HCT116 (cell line): ENCODE data around the gene BBS2. TPM values are rescaled to one million over a fixed set of nuclear protein-coding genes. Genes with fewer than 3 reads are reported as not detected.

Experiments used
- ATAC-seq: fragments of 200-7000 bp; cut with Tn5 transposase; 2 replicates; pipeline ENCODE4 v1.9.1; 2020; ENCODE audit warnings: mild to moderate bottlenecking, moderate library complexity
- BruUV-seq: library from RNA; stranded (reverse); fragments of 400-500 nt; replicated peaks from 2 replicates; lab custom pipeline; 2021; lab: Mats Ljungman, UMichigan
- CTCF ChIA-PET: fragments of 300-600 bp; sonication (Branson Sonifier 250); formaldehyde crosslinking; loops from one replicate; lab custom pipeline; 2021; ENCODE audit warnings: antibody characterized with exemption; lab: Charles Lee
- POLR2A ChIA-PET: fragments of 300-600, 350-600 bp; sonication (Branson Sonifier 250); formaldehyde crosslinking; loops from one replicate; lab custom pipeline; 2021; ENCODE audit warnings: antibody characterized with exemption; lab: Charles Lee
- RAD21 ChIA-PET, 2 experiments: fragments of 300-600 bp; sonication (Branson Sonifier 250); formaldehyde crosslinking; loops; one replicate each; lab custom pipeline; 2023; ENCODE audit warnings: low total read pairs in 2 of 2; ENCODE audit not compliant: uncharacterized antibody in 2 of 2, unreplicated experiment in 2 of 2, low non-redundant PET in 1 of 2; lab: Charles Lee
- DNase-seq: peaks from one replicate; pipeline ENCODE4 v3.0.0-alpha.2; 2010; ENCODE audit warnings: low read depth, low spot score
- H2AFZ ChIP-seq: fragments of 200-600 bp; shearing (Covaris generic), sonication (generic); 2 replicates; pipeline ENCODE4 v1.6.1; 2017; ENCODE audit warnings: low read depth, mixed run types, mixed read lengths, antibody characterized with exemption, low read length; ENCODE audit not compliant: poor library complexity, severe bottlenecking
- H3K27ac ChIP-seq: 2 replicates; pipeline ENCODE4 v1.5.1; 2012; ENCODE audit warnings: low read depth, low read length
- H3K27me3 ChIP-seq: fragments of 200-600 bp; sonication (generic); 2 replicates; pipeline ENCODE4 v1.6.1; 2016; ENCODE audit warnings: mixed run types, low read length, mixed read lengths; ENCODE audit not compliant: insufficient read depth
- H3K36me3 ChIP-seq, 2 experiments: fragments of 200-500 bp in 1 of 2; fragments of 200-600 bp in 1 of 2; sonication (Bioruptor generic) in 1 of 2; sonication (generic) in 1 of 2; 2 replicates each; pipeline versions ENCODE4 v1.5.1 to v1.6.1; 2014 to 2016; ENCODE audit warnings: low read length in 2 of 2, inconsistent platforms in 1 of 2, mixed read lengths in 1 of 2, mixed run types in 1 of 2; ENCODE audit not compliant: insufficient read depth in 2 of 2, control insufficient read depth in 1 of 2
- H3K4me1 ChIP-seq, 2 experiments: fragments of 200-600 bp in 1 of 2; sonication (generic) in 1 of 2; 2 replicates each; pipeline versions ENCODE4 v1.5.1 to v1.6.1; 2012 to 2017; ENCODE audit warnings: low read length in 2 of 2, inconsistent platforms in 1 of 2, mild to moderate bottlenecking in 1 of 2, mixed read lengths in 1 of 2, mixed run types in 1 of 2, moderate library complexity in 1 of 2; ENCODE audit not compliant: insufficient read depth in 2 of 2, control insufficient read depth in 1 of 2
- H3K4me2 ChIP-seq: fragments of 200-600 bp; sonication (generic); 2 replicates; pipeline ENCODE4 v1.6.1; 2017; ENCODE audit warnings: mixed run types, low read length, mixed read lengths
- H3K4me3 ChIP-seq, 2 experiments: fragments of 200-600 bp in 1 of 2; sonication (generic) in 1 of 2; replicated peaks in 1 of 2; 2 replicates each; pipeline ENCODE4 v1.5.1; 2011 to 2016; ENCODE audit warnings: low read length in 2 of 2, control low read depth in 1 of 2, low read depth in 1 of 2, mild to moderate bottlenecking in 1 of 2, mixed read lengths in 1 of 2, mixed run types in 1 of 2
- H3K79me2 ChIP-seq: fragments of 200-600 bp; sonication (generic); 2 replicates; pipeline ENCODE4 v1.6.1; 2017; ENCODE audit warnings: mild to moderate bottlenecking, mixed run types, low read length, moderate library complexity, mixed read lengths; ENCODE audit not compliant: insufficient read depth
- H3K9ac ChIP-seq: fragments of 200-600 bp; sonication (generic); 2 replicates; pipeline ENCODE4 v1.6.1; 2016; ENCODE audit warnings: low read length, mixed read lengths
- H3K9me2 ChIP-seq: fragments of 200-600 bp; sonication (generic), shearing (Covaris generic); 2 replicates; pipeline ENCODE4 v1.6.1; 2017; ENCODE audit warnings: mixed run types, mild to moderate bottlenecking, moderate library complexity; ENCODE audit not compliant: insufficient read depth
- H3K9me3 ChIP-seq, 2 experiments: fragments of 200-500 bp in 1 of 2; fragments of 200-600 bp in 1 of 2; sonication (Bioruptor generic) in 1 of 2; sonication (generic) in 1 of 2; 2 replicates each; pipeline ENCODE4 v1.6.1; 2014 to 2017; ENCODE audit warnings: low read length in 2 of 2, mixed read lengths in 2 of 2, inconsistent platforms in 1 of 2, low read depth in 1 of 2, mild to moderate bottlenecking in 1 of 2, mixed run types in 1 of 2, moderate library complexity in 1 of 2; ENCODE audit not compliant: control insufficient read depth in 1 of 2, insufficient read depth in 1 of 2
- H4K20me1 ChIP-seq: fragments of 200-600 bp; sonication (generic), shearing (Covaris generic); 2 replicates; pipeline ENCODE4 v1.6.1; 2017; ENCODE audit warnings: mixed run types, mild to moderate bottlenecking, moderate library complexity; ENCODE audit not compliant: insufficient read depth
- ATF3 ChIP-seq: IDR thresholded peaks from 2 replicates; pipeline ENCODE4 v1.6.1; 2012
- CBX3 ChIP-seq: IDR thresholded peaks from 2 replicates; pipeline ENCODE4 v1.6.1; 2012; ENCODE audit warnings: low read depth
- CTCF ChIP-seq, 3 experiments: fragments of 200-600 bp in 1 of 3; sonication (generic) in 1 of 3; IDR thresholded peaks in 2 of 3; conservative IDR thresholded peaks in 1 of 3; 2 replicates each; pipeline ENCODE4 v1.5.1; 2012 to 2017; ENCODE audit warnings: low read depth in 2 of 3, low read length in 2 of 3, antibody characterized with exemption in 1 of 3, borderline replicate concordance in 1 of 3, control low read depth in 1 of 3, mild to moderate bottlenecking in 1 of 3, mixed read lengths in 1 of 3, mixed run types in 1 of 3, moderate library complexity in 1 of 3; ENCODE audit not compliant: insufficient read depth in 1 of 3
- EGR1 ChIP-seq: IDR thresholded peaks from 2 replicates; pipeline ENCODE4 v1.6.1; 2012; ENCODE audit warnings: low read depth
- ELF1 ChIP-seq: IDR thresholded peaks from 2 replicates; pipeline ENCODE4 v1.6.1; 2012; ENCODE audit warnings: low read depth, borderline replicate concordance
- EZH2 ChIP-seq: fragments of 200-600 bp; sonication (generic); IDR thresholded peaks from 2 replicates; pipeline ENCODE4 v1.6.1; 2017; ENCODE audit warnings: antibody characterized with exemption, mixed run types
- EZH2phosphoT487 ChIP-seq: fragments of 200-600 bp; IDR thresholded peaks from 2 replicates; pipeline ENCODE4 v1.6.1; 2018; ENCODE audit warnings: antibody characterized with exemption, borderline replicate concordance
- FOSL1 ChIP-seq: IDR thresholded peaks from 2 replicates; pipeline ENCODE4 v1.6.1; 2012; ENCODE audit warnings: low read depth
- MAX ChIP-seq: IDR thresholded peaks from 2 replicates; pipeline ENCODE4 v1.6.1; 2012
- POLR2AphosphoS5 ChIP-seq: IDR thresholded peaks from 2 replicates; pipeline ENCODE4 v1.6.1; 2011; ENCODE audit warnings: mild to moderate bottlenecking, low read depth, low read length, moderate library complexity
- RAD21 ChIP-seq: IDR thresholded peaks from 2 replicates; pipeline ENCODE4 v1.6.1; 2012; ENCODE audit warnings: low read depth, mild to moderate bottlenecking
- REST ChIP-seq: IDR thresholded peaks from 2 replicates; pipeline ENCODE4 v1.6.1; 2012; ENCODE audit warnings: low read depth
- SIN3A ChIP-seq: IDR thresholded peaks from 2 replicates; pipeline ENCODE4 v1.6.1; 2012; ENCODE audit warnings: low read depth
- SP1 ChIP-seq: IDR thresholded peaks from 2 replicates; pipeline ENCODE4 v1.6.1; 2012; ENCODE audit warnings: low read depth
- SRF ChIP-seq: IDR thresholded peaks from 2 replicates; pipeline ENCODE4 v1.6.1; 2012; ENCODE audit warnings: low read depth
- TCF7L2 ChIP-seq: IDR thresholded peaks from 2 replicates; pipeline ENCODE4 v1.7.0; 2011; ENCODE audit warnings: borderline replicate concordance, inconsistent platforms; ENCODE audit not compliant: insufficient read depth, insufficient read length; ENCODE audit errors: extremely low read depth
- ZBTB33 ChIP-seq: IDR thresholded peaks from 2 replicates; pipeline ENCODE4 v1.6.1; 2011; ENCODE audit warnings: mild to moderate bottlenecking, low read length, moderate library complexity; ENCODE audit not compliant: insufficient replicate concordance; ENCODE audit errors: extremely low read depth
- ZFX ChIP-seq: fragments of 450-650 bp; IDR thresholded peaks from 2 replicates; pipeline ENCODE4 v1.6.1; 2017
- intact Hi-C: fragments of 100-400 bp; cut with micrococcal nuclease; formaldehyde crosslinking; loops from 2 replicates; pipeline ENCODE4 v1.10.0; 2022
- total RNA-seq: library from RNA; stranded (reverse); gene quantifications from one replicate; pipeline ENCODE4 v1.2.1, GENCODE V29; 2021; ENCODE audit not compliant: unreplicated experiment

BBS2 gene
- total RNA-seq, 1 experiment from 2014 or later = 26.7 TPM

- H2AFZ ChIP-seq = no peak overlapping the region
- ChIA-PET RAD21 (no interaction called here), CTCF (interaction anchor here (1.3 kb wide), 1 partner anchor 39 kb away, joined by 3 read pairs; no protein-coding TSS in a partner anchor), POLR2A (no interaction called here)
- intact Hi-C loops = no loop called here
- TF ChIP-seq SP1 (no peak), TCF7L2 (no peak), REST (no peak), EZH2phosphoT487 (no peak), FOSL1 (no peak), EZH2 (no peak), ELF1 (no peak), POLR2AphosphoS5 (no peak), MAX (no peak), SIN3A (no peak), ATF3 (no peak), SRF (no peak), CTCF (IDR thresholded peaks at IDR 0.05 in 2 of 3, conservative IDR thresholded peaks at IDR 0.05 in 1 of 3; ENCODE audit: borderline replicate concordance in 1 of 3, insufficient read depth in 1 of 3, low read depth in 2 of 3, low read length in 2 of 3) (no peak), CBX3 (no peak), EGR1 (no peak), ZFX (no peak), RAD21 (no peak), ZBTB33 (no peak)
- no peak overlapping the region for H3K4me2 ChIP-seq
- H3K9ac ChIP-seq = no peak overlapping the region
- no TSS peak for BruUV-seq
- no peak overlapping the region for H3K4me3 ChIP-seq
- no peaks in the 10 kb centered on the region for H3K79me2 ChIP-seq
- H3K36me3 ChIP-seq = peaks cover 37 to 57% of the 10 kb centered on the region in 2 experiments
- no peak for DNase-seq
- H3K27ac ChIP-seq = no peak overlapping the region
- no peak for ATAC-seq
- no peaks in the 10 kb centered on the region for H3K9me2 ChIP-seq
- H4K20me1 ChIP-seq = no peaks in the 10 kb centered on the region
- peaks cover 2 to 19% of the 10 kb centered on the region in 2 experiments; a peak in 2 of 4 replicates for H3K4me1 ChIP-seq
- H3K9me3 ChIP-seq = no peaks in the 10 kb centered on the region
- no peaks in the 10 kb centered on the region for H3K27me3 ChIP-seq
Observed at GRCh38 chr16:56475201-56475600, 44.6 kb downstream of the BBS2 start.
